Stimulated activated CD4-positive, alpha-beta T cell treated with anti-CD3 and anti-CD28 coated beads, Interleukin-15, amount 100 ng/mL, for 24 hours (primary cell): ENCODE measurements around the gene XPNPEP3.
"Not testable (repeated sequence)": the region's sequence is repeated elsewhere in the genome, so short reads cannot be mapped to it uniquely, and the experiment has no call there.

ENCODE experiments used
- DNase-seq: peaks from one replicate; pipeline ENCODE4 v3.0.0-alpha.2; 2020

The XPNPEP3 gene

DNA sequence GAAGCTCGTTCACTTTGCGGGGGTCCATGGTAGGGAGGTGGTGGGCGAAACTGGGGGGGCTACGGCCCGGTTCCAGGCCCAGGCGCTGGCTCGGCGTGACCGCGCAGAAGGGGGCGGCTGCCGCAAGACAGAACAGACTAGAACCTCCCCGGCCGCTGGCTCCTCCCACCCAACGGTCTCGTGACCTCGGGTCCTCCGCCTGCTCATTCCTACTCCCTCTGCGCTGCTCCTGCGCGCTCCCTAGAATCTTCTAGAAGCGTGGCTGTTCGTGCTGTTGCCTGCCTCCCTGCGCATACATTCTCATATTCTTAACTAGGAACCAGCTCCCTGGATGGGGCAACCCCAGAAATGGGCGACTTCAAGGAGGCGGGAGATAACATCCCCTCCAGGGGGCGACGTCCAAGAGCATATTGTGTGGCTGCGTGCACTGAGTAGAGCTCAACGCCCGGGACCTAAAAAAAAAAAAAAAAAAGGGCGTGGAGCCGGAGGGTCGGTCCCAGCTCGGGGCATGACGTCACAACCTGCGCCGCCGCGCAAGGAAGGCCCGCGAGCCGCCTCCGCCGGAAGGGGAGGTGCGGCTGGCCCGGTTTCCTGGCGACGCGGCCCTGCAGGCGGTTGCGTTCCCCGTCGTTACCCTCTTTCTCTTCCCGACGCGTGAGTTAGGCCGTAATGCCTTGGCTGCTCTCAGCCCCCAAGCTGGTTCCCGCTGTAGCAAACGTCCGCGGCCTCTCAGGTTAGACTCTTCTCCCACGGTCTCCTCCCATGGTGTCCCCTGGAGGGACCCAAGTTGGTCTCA is at the start of gene XPNPEP3, which contains the start of gene ST13:
Gene XPNPEP3 (plus strand): TSS at position 636 of the 796 bp plus-strand sequence. CDS start 34 bp downstream, at position 670.
Gene ST13 (minus strand): TSS at position 127 of the 796 bp plus-strand sequence. CDS start 99 bp downstream, at position 28.
- DNase-seq: peak; percentile 99

DNA sequence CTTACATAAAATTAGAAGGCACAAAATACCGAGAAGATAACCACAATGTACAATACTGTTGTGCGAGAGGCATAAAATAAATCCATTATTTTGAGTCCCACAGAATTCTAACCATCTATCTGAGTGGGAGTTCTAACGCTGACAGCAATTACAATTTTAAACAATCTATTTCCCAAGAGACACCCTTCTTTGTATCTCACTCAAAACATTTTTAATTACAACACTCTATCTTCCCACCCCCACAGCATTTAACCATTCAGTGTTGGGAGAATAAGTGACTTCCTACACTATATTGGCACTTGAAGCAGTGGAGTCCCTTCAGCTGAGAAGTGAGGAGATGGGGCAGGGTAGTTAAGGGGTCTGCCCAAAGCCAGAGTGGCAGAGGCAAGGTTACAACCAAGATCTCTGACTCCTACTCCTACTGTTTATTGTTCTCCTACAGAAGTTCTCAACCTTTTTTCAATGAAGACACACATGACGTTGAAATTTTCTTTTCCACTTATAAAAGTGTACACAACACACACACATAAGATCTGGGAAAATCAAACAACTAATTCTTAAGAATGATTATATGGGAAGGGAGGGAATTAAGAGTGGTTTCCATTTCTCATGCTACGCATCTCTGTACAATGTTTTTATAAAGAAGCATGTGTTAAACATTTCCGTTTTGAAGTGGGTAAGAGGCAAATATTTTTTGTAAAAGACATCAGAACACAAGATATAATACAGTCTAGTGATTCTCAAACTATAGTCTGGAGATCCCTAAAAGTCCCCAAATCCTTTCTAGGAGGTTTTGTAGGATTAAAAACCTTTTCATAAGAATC is 48.7 kb upstream of the XPNPEP3 start:
- no peak for DNase-seq

DNA sequence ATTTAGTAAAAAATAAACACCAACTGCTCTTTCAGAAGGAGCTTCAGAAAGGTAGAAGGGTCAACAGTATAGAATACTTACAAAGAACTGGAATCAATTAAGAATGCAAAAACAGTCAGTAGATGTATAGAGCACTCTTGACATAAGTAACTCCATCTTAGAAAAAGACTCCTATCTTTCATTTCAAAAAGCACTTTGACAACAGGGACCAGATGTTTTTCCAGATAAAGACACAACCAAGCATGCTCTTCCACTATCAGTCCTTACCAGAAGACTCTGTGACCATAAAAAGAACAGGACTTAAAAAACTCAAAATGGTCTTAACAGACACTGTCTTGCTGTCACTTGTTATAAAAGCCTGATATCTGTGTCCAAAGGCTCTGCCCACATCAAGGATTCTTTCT is 43.0 kb upstream of the XPNPEP3 start:
- DNase-seq: no peak

DNA sequence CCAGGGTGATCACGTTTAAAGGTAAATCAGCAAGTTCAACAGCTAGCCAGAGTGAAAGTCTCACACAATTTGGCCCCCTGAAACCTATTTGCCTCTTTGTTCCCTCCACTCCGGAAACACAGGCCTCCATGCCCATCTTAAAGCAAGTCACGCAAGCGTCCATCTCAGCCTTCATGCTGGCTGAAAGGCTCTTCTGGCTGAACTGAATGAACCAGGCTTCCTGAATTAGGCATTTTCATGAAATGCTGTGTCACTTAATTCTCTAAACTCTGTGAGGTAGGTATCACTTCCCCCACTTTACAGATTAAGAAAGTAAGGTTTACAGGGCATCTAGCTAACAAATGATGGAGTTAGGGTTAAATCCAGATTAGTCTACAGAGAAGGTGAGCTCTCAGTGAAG is 39.2 kb upstream of the XPNPEP3 start:
- no peak for DNase-seq

DNA sequence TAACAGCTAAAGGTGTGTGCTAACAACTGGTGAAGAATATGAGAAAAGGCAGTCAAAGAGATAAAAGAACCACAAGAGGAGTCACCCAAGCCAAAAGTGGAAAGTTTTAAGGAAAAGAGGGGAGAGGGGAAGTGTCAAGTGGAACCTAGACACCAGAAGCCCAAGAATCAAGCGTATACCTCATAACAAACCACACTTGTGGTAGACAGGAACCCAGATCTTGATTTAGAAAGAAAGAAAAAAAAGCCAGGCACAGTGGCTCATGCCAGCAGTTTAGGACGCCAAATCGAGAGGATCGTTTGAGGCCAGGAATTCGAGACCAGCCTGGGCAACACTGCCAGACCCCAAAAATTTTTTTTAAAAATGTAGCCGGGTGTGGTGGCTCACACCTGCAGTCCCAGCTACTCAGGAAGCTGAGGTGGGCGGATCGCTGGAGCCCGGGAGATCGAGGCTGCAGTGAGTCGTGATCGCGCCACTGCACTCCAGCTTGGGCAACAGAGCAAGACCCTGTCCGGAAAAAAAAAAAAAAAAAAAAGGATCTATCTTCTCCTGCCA is 38.7 kb upstream of the XPNPEP3 start:
- DNase-seq: no peak

DNA sequence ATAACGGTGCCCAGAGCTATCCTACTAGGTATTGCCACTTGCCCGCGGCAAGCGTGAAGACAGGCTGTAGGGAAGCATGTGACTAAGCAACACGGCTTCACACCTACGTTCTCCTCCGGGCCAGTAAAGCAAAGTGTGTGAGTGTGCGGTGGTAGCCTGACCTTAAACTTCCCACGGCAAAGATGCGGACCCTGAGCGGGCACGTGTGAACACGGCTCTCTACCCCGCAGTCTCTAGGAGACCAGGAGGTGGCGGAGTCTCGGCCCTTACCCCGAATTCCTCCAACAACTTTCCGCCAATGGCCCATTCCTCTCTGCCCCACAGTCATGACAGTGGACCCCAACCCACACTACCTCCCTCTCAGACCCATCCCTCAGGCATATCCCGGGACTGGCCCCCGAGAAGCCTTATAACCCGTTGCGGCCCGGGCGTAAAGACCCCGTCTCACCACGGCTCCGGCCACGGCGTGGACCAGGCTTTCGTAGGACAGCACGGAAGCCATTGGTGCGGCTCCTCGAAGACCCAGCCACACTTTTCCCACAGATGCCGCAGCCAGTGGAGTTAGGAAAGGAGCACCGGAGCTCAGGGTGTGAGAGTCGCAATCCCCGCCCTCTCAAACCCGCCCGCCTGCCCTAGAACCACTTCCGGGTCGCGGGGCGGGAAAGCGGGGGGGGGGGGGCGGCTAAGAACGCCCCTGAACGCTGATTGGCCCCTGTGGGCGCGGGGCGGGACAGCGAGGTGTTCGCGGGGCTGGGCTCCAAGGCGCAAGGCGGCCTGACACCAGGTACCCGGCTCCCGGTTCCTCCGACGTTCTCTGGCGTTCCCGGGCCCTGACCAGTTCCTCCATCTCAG is 38.0 kb upstream of the XPNPEP3 start, which contains the start of gene SLC25A17:
Gene SLC25A17 (minus strand): TSS at position 600 of the 852 bp plus-strand sequence. CDS start 98 bp downstream, at position 502.
- peak; percentile 92 for DNase-seq

DNA sequence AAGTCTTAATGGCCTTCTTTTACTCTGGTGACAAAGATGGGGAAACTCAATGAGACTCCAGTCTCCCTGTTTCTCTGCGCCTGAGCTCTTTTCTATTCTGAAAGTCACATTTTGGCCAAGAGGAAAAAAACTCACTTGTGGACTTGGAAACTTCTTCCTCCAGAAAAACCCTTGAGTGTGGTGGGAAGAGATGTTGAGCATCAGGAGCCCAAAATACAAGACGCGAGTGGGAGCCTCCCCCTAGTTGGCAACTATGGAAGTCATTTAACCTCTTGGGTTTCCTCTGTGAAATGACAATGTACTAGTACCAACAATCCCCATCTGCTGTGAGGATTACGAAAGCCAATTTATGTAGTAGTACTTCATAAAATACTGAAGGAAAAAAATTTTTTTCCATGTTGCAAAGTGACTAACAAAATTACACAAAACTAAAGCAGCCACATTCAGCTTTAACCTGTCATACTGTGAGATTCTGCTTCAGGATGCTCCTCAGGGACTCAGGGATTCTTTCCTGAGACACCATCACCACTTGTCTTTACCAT is 37.3 kb upstream of the XPNPEP3 start:
- DNase-seq: no peak

DNA sequence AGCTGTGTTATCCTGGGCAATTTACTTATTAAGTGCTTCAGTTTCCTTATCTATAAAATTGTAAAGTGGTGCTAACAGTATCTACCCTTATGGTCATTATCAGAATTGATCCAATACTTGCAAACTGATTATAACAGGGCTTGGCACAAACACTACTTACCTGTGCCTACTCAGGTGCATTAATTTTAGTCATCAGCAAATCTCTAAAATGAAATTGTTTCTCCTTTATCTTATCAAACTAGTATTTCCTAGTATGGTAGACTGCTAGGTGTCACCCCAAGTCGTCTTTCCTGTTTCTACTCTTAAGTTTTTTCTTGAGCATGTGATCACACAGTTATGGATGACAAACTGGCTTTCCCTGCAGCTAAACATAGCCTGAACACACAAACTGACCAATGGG is 33.5 kb upstream of the XPNPEP3 start:
- DNase-seq: no peak

DNA sequence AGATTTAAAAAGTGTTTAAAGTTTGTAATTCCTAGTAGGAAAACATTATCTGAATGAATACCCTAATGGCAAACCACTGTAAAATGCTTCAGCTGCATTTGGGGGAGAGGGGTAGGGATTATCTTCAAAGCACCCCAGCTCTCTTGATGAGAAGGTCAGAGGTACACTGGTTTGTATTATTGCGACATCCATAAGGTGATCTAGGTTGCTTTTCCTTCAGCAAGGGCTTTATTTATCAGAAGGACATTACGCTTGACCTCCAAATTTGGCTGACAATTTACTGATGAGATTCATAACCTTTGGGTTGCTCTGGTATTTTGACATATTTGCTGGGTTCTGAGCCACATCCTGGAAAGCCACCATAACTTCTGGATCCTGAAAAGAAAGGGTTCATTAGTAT is 30.7 kb upstream of the XPNPEP3 start:
- DNase-seq: not testable (repeated sequence)

DNA sequence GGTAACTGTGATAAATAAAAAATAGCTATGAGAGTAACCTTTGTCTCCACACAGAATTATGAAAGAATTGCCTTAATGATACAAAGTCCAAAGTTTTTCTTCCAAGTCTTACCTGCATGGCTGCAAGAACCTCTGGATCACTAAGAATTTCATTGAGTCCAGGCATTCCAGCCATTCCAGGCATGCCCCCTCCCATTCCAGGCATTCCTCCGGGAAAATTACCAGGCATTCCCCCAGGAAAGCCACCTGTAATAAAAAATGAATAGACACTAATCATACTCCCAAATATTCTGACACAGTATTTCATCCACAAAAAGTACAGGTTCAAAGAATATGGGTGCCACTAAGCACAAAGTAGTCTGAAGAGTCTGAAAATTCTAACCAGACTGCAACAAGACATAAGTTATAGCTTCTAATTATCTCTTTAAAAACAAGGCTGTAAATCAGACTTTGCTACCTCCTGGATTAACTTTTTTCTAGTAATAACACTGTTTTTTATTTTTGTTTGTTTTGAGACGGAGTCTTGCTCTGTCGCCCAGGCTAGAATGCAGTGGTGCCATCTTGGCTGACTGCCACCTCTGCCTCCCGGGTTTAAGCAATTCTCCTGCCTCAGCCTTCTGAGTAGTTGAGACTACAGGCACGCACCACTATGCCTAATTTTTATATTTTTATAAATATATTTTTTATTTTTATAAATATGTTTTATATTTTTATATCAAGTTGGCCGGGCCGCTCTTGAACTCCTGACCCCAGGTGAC is 29.8 kb upstream of the XPNPEP3 start:
- DNase-seq: no peak

DNA sequence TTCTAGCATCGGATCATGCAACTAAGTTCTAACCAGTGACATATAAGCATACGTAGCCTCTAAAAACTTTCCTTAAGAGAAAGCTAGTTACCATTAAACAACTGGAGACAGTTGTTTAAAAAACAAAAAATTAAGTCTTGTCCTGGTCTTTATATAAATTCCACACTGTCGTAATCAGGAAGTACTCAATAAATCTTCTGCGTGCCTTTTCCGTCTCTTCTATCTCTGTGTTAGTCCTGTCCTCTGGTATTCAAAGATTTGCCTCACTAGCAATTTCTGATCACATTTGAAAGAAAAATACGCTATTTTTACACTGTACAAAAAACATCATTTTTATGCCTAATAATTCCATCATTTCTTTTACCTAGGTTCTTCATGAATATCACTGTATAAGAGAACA is 27.8 kb upstream of the XPNPEP3 start:
- no peak for DNase-seq

DNA sequence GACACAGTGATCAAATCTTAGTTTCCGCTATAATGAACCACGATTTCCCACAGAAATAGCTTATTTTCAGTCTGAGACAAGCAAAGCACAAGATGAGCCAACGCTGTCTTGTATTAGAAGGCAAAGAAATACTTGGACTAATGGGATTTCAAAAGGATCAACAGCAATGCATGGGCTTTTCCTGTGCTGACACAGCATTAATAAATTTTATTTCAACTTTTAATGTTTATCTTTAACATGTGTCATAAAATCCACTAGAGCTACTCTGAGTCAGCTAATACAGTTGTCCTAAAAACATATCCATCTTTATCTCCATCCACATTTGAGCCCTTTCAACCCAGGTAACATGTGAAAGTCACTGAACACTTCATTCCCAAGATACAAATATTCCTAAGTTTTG is 22.3 kb upstream of the XPNPEP3 start:
- no peak for DNase-seq

DNA sequence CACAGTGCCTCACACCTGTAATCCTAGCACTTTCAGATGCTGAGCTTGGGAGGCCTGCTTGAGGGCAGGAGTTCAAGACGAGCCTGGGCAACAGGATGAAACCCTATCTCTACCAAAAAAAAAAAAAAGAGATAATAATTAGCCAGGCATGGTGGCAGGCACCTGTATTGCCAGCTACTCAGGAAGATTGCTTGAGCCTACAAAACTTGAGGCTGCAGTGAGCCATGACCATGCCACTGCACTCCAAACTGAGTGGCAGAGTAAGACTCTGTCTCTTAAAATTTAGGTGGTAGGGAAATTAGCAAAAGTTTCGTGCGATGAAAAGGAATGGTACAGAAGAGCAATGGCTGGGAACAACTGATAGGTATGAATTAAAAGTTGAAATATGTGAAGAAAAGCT is 18.5 kb upstream of the XPNPEP3 start:
- DNase-seq: no peak

DNA sequence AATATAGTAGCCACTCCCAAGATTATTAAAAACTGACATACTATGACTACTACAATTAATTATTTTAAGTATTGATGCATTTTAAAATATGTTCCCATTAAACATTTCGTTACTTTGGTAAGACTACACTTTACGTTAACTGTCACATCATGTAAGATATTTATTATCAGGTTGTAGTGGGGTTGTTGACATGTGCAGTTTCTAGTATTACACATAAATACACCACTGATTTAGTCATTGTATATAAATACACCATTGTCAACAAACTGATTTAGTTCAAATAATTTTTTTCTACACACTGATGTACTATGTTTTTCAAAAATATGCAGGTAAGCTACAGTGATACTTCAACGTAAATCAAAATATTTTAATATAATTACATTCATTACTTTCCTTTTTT is 12.0 kb upstream of the XPNPEP3 start:
- DNase-seq: no peak

DNA sequence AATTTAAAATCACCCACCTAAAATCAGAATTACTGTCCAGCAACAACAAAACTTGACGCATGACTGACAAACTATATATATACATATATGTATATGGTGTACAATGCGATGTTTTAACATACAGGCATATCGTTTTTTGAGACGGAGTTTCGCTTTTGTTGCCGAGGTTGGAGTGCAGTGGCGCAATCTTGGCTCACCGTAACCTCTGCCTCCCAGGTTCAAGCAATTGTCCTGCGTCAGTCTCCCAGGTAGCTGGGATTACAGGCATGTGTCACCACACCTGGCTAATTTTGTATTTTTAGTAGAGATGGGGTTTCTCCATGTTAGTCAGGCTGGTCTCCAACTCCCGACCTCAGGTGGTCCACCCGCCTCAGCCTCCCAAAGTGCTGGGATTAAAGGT is 11.1 kb upstream of the XPNPEP3 start:
- DNase-seq: not testable (repeated sequence)

DNA sequence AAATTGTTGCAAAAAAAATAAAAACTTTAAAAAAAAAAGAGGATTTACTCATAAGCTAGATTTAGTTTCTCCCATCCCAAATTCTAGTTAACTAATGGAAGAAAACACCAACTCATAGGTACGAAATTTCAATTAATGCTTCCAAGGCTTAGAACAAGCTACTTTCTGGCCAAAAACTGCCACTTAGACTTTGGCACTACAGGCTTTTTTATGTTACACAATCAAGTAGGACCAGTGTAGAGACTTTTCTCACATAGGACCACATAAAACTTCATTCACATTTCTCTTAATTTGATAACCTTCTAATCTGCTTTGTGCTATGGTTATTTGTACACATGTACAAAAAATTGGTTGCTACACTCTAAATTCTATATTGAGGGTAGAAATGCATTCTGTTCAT is 3.6 kb upstream of the XPNPEP3 start:
- no peak for DNase-seq

DNA sequence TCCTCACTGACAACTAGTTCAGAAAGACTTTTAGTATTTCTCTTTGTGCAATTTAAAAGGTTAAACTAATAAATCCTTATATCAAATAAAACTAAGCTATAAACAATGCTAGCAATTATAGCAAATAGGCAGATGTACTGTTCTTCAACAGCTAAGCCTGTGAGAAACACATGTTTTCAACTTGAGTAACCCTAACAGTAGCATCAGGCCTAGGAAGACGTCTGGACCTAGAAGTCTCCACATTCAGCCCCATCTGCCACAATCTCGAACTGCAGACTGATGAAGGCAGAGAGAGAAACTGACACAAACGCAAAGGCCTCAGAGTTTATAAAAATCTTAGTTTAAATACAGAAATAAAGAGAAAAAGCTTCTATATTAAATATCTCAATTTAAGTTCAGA is 3.0 kb upstream of the XPNPEP3 start:
- no peak for DNase-seq

DNA sequence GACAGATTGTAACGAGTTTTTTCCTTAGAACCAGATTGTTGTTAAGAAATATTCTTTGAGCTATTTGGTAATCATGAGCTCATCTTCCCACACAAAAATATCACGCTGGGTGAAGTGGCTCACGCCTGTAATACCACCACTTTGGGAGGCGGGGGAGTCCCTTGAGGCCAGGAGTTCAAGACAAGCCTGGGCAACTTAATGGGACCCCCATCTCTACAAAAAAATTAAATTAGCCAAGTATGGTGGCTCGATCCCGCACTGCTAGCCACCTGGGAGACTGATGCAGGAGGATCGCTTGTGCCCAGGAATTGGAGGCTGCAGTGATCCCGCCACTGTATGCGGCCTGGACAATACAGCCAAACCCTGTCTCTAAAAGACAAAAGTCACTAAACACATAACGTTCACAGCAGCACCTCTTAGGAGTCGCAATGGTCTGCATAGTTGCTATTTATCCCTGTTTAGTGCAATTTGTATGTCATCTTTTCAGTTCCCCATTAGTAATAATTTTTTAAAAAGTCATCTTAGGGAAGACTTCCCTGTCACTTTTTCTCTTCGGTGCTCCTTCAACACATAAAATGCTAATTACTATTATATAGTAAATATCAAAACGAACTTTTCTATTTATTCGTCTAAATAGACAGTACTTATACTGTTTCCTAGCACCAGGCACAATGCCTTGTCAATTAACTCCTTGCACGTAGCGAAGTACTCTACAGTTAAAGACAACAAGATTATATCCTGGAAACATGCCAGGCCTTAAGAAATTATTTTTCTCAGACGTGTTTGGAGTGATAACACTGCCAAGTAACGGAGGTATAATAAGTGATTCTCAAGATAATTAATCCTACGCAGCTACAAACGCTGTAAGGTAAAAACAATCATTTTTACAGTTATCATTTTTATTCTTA is 1.6 kb upstream of the XPNPEP3 start:
- DNase-seq: peak; percentile 22

DNA sequence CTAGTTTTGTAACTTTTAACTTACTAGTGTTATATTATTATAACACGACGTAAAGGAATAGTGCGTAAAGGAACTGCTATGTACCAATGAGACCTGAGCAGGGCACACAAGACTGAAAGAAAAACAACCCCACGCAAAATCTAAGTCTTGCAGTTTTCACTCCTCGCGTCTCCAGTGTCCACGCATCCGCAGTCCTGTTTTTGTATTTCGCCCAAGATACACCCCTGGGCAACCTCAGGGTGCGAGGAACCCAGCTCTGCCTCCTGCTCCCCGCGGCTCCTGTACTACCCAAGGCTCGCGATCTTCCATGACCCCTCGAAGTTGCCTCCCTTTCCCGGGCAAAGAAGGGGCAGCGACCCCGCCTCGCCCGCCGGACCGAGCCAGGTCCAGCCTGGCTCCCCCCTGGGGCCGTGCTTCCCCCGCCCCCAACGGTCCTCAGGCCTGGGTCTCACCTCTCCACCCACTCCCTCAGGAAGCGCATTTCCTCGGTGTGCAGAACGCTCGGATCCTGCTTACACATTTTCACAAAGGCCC is 902 bp upstream of the XPNPEP3 start:
- DNase-seq: no peak

DNA sequence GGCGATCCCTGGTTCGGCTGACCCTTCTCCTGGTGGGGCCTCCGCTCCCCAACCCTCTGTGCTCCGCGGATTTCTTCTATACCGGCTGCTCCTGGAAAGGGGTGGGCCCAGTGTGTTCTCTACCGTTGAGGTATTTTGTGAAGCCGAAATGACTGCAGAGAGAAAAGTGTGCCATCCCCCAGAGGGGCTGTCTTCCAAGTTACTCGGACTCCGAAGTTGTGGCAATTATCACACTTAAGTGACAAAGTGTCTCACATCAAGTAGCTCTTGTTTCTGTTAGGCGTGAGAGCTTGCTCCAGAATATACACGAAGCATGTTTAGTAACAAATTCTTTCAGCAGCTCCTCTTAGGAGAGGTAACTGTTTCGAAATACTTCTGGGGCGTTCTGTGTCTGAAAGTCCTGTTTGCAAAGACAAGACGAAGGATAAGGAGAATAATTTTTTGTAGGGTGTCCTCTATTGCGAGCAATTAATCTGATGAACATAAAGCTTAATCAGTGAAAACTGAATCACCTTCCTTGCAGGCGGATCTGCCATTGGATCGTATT is 434 bp downstream of the XPNPEP3 start:
- no peak for DNase-seq
